HG03175 (cell line): ENCODE measurements around the gene CDC16.
"Not testable (repeated sequence)": the region's sequence is repeated elsewhere in the genome, so short reads cannot be mapped to it uniquely, and the experiment has no call there.

Experiments
- ATAC-seq: cut with Tn5 transposase; IDR thresholded peaks from one replicate; pipeline ENCODE4 v1.9.1; 2021; ENCODE audit warnings: mild to moderate bottlenecking, moderate library complexity; ENCODE audit not compliant: unreplicated experiment

CDC16 gene

DNA sequence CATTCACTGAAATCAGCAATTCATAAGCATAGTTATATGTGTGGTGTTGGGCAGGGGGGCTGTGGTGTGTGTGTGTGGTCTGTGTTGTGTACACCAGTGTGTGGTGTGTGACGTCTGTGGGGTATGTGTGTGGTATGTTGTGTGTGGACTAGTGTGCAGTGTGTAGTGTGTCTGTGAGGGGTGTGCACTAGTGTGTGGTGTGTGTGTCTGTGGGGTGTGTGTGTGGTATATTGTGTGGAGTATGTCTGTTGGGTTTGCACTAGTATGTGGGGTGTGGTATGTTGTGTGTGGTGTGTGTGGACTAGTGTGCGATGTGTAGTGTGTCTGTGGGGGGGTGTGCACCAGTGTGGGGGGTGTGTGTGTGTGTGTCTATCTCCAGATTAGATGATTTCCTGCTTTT is 7.2 kb upstream of the CDC16 start:
- ATAC-seq: no peak

DNA sequence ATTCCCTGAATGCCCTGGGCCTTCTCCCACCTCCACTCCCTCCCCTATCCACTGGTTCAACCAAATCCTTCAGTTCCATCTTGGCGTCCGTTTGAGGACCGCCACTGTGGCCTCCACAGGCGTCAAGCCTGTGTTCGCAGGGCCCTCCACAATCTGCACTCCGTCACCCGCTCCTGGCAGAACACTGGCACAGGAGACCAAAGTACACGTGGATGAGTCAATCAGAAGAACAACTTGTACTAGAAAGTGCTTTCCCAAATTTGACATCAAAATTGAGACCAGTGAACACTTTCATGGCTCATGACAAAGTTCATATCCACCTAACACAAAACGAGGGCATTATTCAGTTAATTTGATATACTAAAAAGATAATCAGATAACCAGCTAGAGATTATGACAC is 6.5 kb upstream of the CDC16 start:
- no peak for ATAC-seq

DNA sequence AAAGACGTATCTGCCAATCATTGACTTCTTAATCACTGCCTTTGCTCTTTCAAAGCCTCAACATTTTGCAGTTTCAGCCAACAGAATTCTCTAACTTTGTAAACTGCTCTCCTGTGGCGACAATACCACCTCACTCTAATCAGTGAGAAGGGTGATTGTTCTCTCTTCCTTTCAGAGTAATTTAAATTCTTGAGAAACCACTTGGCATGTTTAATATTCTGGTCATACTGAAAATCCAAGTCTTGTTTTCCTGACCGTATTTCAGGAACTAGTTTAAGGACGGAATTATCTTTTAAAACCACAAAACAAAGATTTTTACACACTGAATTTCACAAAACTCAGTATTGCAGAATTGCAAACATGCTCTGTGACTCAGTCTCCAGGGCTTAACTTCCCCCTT is 5.2 kb upstream of the CDC16 start:
- ATAC-seq: no peak

DNA sequence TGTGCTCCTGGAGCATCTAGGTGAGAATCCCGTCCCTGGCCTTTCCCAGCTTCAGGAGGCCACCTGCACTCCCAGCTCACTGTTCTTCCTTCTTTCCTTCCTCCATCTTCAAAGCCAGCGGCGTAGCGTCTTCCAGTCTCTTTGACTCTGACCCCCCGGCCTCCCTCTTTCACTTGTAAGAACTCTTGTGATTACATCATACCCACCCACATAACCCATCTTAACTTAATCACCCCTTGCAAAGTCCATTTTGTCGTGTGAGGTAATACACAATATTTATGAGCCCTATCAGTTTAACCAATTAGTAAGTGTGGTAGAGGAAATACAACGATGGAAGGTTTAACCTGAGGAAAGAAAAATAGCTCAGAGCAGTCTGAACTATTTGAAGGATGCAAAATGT is 4.6 kb upstream of the CDC16 start:
- ATAC-seq: no peak

DNA sequence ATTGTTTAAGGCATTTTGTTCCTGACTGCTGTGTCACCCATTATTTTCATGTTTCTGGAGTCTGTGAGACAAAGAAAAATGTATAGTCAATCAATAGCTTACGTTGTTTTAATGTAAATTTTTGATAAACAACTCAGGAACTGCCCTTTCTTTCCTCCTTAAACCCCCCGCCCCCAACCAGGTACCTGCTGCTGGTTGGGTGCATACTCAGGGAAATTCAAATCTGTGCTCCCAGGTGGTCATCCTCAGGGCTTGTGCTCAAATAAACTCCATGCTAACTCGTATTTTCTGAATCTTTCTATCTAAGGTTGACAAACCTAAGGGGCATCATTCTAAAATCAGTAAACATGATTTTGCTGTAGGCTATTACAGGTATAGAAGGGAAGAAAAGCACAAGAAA is 4.1 kb upstream of the CDC16 start:
- ATAC-seq: no peak

DNA sequence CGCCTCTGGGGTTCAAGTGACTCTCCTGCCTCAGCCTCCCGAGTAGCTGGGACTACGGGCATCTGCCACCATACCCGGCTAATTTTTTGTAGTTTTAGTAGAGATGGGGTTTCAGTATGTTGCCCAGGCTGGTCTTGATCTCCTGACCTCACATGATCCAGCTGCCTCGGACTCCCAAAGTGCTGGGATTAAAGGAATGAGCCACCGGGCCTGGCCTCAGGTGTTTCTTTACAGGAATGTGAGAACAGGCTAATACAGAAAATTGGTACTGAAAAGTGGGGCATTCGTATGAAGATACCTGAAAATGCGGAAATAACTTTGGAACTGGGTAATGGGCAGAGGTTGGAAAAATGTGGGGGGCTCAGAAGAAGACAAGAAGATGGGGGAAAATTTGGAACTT is 2.8 kb upstream of the CDC16 start:
- no peak for ATAC-seq

DNA sequence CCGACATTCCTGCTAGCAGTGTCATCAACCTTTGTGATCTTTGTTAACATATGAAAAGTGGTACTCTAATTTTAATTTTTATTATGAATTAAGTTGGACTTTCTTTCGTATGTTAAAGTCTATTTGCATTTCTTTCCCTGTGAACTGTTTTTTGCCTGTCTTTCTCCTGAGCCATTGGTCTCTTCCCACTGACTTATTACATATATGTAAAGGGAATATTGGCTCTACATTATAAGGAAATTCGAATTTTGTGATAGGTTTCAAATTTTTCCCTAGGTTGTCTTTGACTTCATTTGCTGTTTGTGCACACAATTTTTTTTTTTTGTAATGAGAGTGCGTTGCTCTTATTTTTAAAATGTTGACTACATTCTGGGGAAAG is 442 bp upstream of the CDC16 start:
- ATAC-seq: no peak

DNA sequence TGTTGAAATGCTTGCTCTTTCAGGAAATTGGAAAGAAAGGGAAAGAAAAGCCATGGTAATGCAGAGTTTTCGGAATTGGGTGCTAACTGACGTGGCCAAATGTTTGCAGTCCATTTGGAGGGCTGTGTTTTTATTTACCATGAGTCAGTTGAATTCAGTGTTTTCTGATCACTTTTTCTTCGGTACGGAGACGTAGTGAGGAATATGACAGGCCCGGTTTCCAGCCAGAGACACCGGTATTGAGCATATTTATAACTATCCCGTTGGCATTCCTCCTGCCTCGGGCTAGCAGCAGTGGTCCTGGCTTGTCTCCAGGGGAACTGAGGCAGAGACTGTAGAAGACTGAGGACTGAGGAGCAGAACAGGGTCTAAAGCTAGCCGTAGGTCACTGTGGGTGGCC is 1.0 kb downstream of the CDC16 start:
- ATAC-seq: no peak

DNA sequence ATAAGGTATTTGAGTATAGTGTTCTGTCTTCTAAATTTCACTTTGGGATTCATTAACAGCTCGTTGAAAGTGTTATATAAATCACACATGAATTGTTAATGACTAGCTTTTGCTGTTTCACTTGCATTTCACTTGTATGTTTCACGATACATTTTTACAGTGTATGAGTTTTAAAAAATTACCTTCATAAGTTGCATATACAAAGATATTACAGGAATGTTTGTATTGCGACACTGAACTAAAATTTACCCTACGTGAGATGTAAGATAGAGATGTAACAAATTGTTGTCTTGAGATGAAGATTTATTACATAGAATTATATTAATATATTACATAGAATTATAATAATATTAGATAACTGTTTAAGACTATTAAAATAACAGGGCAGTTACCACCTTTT is 1.5 kb downstream of the CDC16 start:
- ATAC-seq: no peak

DNA sequence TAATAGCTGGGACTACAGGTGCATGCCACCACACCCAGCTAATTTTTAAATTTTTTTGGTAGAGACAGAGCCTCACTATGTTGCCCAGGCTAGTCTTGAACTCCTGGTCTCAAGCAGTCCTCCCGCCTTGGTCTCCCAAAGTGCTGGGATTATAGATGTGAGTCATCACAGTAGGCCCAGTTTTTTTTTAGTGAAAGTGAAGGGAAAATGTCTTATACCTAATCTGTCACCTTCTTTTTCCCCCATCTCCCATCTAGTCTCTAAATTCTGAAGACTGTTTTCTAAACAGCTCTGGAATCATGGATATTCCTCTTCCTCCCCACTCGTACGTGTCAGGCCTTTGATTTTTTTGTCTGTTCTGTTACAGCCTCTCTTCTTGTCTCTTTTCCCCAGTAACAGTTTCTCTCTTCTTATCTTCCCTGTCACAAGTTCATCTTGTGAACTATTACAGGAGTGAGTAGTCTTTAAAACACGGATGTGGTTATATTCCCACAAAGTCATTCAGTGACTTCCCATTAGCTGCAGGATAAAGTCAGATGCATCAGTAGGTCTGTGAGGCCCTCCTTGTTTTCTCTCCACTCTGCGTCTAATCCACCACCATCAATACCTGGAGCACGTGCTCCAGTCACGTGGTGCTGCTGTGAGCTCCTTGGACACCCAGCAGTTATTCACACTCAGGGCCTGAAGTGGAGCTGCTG is 2.9 kb downstream of the CDC16 start:
- no peak for ATAC-seq

DNA sequence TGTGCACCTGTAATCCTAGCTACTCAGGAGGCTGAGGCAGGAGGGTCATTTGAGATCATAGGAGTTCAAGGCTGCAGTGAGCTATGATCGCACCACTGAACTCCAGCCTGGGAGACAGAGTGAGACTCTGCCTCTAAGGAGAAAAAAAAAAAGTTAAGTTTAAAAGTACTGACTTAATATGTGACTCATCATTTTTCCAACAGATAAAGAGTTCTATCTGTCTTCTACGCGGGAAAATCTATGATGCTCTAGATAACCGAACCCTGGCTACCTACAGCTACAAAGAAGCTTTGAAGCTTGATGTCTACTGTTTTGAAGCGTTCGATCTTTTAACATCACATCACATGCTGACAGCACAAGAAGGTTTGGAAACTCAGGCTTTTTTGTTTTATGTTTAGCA is 7.2 kb downstream of the CDC16 start:
- ATAC-seq: no peak

DNA sequence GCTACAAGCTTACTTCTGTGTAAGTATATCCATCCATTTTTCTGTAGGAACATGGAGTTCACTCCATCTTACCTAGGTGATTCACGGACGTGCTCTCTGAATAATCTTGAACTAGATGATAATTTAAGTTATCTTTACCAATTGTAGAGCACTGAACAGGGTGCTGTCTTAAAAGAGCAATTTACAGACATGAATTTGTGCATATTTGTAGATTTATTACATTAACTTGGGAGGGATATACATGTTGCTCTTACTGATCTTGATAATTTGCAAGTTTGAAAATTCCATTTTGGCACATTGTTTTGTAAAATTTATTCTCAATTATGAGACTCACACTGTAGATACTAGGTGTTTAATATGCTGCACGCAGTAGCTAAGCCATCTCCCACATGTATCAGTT is 9.3 kb downstream of the CDC16 start:
- no peak for ATAC-seq

DNA sequence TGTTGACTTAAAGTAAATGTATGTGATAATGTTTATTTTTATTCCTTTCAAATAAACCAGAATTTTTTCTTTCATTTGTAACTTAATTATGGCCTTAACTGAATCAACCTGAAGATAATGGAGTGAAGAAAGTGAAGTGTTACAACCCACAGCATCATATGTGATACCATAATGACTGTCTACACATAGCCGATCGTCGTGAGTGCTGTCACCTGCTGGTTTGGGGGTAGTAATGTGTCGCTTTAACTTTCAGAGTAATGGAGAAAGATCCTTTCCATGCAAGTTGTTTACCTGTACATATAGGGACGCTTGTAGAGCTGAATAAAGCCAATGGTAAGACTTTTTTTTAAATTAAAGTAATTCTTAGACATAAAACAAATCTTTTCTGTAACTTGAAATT is 9.9 kb downstream of the CDC16 start:
- ATAC-seq: no peak

DNA sequence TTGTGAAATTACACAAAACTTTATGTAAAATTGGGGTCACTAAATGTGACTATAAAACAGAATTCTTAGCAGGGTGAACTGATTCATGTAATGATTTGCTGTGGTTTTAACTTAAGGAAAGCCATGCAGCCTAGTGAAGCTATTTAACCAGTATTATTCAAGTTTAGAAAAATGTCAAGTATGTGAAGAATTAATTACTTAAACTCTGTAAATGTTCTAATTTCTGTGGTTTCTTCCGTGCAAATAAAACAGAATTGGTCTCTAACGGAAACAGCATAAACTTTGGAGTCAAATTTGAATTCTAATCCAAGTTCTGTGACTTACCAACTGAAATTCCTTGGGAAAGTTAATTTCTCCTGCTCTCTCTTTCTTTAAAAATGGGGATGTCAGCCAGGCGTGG is 13.3 kb downstream of the CDC16 start:
- ATAC-seq: no peak

DNA sequence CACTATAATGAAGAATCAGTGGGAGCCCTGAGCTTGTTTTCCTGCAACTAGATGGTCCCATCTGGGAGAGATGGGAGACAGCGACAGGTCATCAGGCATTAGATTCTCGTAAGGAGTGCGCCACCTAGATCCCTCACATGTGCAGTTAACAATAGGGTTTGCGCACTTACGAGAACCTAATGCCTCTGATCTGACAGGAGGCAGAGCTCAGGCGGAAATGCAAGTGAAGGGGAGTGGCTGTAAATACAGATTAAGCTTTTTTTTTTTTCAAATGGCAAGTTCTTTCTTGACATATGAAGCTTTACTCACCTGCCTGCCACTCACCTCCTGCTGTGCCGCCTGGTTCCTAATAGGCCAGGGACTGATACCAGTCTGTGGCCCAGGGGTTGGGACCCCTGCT is 14.4 kb downstream of the CDC16 start:
- ATAC-seq: no peak

DNA sequence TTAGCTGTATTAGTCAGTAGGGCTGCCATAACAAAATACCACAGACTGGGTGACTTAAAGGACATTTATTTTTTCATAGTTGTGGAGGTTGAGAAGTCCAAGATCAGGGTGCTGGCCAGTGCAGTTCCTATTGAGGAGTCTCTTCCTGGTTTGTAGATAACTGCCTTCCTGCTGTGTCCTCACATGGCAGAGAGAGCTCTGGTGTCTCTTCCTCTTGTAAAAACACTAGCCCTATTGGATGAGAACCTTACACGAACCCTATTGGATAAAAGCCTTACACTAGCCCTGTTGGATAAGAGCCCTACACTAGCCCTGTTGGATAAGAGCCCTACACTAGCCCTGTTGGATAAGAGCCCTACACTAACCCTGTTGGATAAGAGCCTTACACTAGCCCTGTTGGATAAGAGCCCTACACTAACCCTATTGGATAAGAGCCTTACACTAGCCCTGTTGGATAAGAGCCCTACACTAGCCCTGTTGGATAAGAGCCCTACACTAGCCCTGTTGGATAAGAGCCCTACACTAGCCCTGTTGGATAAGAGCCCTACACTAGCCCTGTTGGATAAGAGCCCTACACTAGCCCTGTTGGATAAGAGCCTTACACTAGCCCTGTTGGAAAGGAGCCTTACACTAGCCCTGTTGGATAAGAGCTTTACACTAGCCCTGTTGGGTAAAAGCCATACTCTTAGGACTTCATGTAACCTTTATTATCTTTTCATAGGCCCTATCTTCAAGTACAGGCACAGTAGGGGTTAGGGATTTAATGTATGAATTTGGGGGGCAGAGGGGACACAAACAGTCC is 17.1 kb downstream of the CDC16 start:
- ATAC-seq: not testable (repeated sequence)

DNA sequence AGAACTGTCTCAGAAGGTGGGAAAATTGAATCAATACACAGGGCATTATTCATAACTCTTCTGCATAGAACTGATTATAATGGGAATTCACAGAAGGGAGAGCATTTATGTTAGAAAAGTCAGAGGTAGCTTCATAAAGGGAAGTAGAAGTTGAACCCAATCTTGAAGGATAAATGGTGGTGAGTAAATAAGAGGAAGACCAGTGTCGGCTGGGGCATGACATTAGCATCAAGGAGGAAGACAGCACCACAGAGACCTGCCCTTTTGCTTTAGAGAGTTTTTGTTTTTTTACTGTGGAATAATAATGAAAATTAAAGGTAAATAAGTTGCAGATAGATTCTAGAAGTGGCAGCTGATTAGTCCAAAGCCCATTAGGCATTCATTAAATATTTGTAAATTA is 21.9 kb downstream of the CDC16 start:
- ATAC-seq: no peak

DNA sequence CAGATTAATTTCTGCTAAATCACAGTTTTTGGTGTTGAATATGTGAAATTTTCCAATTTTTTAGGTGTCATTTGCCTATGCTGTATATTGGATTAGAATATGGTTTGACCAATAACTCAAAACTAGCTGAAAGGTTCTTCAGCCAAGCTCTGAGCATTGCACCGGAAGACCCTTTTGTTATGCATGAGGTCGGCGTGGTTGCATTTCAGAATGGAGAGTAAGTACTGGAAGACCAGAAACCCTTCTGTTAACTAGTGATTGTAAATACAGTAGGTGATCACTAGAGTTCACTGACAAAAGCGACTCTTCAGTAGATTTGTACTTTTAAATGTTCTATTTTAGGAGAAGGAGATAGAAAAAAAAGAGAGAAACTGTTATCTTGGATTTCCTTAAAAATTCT is 22.3 kb downstream of the CDC16 start:
- no peak for ATAC-seq

DNA sequence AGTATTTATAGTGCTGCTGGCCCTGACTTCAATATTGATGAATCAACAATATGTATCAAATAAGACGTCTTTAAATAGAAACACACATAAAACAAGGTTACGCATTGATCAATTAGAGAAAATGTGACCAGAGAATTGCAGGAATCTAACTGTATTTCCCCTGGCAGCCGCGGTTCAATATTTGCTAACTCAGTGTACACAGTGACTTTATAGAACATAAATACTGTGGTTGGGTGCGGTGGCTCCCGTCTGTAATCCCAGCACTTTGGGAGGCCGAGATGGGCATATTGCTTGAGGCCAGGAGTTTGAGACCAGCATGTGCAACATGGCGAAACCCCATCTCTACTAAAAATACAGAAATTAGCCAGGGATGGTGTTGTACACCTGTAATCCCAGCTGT is 23.9 kb downstream of the CDC16 start:
- ATAC-seq: no peak

DNA sequence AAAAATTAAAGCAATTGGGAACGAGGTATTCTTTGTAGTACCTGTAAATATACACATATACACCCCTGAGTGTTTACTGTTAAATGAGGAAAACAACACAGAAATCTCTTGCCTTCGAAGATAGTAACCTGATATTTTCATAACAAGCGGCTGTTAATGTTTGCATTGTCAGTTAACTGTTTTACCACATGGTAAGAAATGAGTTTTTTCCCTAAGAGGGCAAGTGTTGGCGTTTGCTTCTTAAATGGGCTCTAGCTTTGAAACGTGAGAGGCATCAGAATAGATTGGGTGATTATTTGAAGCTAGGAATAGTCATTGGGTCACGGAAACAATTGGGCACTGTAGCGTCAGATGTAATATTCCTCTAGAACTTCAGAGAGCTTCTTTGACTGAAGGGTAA is 24.7 kb downstream of the CDC16 start:
- no peak for ATAC-seq

DNA sequence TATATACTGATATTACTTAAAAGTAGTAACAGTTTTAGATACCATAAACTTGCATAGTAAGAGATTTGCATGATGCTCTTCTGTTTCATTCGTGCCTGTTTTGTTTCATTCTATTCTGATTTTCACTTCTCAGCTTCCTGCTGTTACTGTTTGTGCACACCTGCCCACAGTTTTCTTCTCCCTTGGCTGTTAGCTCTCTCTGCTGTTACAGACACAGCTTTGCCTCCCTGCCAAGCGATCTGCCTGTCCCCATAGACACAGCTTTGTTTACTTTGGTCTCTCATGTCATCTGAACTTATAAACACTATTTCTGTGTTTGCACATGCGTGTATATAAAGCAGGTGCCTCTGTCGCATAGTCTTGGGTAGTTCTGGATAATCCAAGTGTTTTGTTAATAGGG is 25.3 kb downstream of the CDC16 start:
- no peak for ATAC-seq

DNA sequence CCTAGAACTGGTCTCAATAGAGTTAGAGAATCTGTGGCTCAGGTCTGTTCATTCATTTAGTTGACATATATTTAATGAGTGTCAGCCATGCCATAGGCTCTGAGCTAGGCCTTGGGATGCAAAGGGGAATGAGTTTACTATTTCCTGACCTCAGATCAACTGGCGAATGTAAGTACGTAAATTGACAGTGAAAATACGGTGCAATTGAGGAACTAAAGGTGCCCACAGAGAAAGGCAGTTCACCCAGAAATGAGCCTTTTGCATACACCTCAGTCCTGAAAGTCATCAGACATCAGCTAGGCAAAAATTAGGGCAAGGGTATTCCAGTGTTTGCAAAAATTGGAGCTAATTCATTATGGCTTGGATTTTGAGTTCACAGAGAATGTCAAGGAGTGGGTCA is 26.1 kb downstream of the CDC16 start:
- no peak for ATAC-seq
